HL-60/S4 (cell line): ENCODE measurements around the gene RXFP3.
"Not testable (repeated sequence)": the region's sequence is repeated elsewhere in the genome, so short reads cannot be mapped to it uniquely, and the experiment has no call there.

ENCODE experiments used
- in situ Hi-C: fragments of 300-500 bp; cut with MboI; formaldehyde crosslinking; loops from 2 replicates; pipeline ENCODE4 v1.14.3; 2022; ENCODE audit warnings: low sequenced_read_pairs

RXFP3 gene, protein sequence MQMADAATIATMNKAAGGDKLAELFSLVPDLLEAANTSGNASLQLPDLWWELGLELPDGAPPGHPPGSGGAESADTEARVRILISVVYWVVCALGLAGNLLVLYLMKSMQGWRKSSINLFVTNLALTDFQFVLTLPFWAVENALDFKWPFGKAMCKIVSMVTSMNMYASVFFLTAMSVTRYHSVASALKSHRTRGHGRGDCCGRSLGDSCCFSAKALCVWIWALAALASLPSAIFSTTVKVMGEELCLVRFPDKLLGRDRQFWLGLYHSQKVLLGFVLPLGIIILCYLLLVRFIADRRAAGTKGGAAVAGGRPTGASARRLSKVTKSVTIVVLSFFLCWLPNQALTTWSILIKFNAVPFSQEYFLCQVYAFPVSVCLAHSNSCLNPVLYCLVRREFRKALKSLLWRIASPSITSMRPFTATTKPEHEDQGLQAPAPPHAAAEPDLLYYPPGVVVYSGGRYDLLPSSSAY

DNA sequence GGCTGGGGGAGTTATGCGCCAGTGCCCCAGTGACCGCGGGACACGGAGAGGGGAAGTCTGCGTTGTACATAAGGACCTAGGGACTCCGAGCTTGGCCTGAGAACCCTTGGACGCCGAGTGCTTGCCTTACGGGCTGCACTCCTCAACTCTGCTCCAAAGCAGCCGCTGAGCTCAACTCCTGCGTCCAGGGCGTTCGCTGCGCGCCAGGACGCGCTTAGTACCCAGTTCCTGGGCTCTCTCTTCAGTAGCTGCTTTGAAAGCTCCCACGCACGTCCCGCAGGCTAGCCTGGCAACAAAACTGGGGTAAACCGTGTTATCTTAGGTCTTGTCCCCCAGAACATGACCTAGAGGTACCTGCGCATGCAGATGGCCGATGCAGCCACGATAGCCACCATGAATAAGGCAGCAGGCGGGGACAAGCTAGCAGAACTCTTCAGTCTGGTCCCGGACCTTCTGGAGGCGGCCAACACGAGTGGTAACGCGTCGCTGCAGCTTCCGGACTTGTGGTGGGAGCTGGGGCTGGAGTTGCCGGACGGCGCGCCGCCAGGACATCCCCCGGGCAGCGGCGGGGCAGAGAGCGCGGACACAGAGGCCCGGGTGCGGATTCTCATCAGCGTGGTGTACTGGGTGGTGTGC, at the start of gene RXFP3:
Gene RXFP3 (plus strand): TSS at position 6 of the 636 bp plus-strand sequence. CDS start 355 bp downstream, at position 361.
- in situ Hi-C loops: no loop called here

DNA sequence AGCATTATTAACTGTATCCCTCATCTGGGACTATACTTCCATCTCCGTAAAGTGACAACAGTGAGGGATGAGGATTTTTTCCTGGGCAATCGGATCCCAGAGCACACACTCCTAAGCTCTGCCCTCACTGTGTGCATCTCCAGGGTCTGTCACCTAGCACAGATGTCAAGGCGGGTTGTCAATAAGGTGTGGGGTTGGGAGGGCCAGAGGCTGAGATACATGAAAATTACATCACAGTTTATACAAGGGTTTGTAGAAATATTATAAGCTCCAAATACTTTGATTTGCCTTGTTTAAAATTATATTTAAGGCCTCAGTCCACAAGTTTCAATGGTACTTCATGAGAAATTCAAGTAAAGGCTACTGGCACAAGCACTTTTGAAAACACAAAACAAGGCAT, 48.9 kb upstream of the RXFP3 start:
- in situ Hi-C loops: no loop called here

DNA sequence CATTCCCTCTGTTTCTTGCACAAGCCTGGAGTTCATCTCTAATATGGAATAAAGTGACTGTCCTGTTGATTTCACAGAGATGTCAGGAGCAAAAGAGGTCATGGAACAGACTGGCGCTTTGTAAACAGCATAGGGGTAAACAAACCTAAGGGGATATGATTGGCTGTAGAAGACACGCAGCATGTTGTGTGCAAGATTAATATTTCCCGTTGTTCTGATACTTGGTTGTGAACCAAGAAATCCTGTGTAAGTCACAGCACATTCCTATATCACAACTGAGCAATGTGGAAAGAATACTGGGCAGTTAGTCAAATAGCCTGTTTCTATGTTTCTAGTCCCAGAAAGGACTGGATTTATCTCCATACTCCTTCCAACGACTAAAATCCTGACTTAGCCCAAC, 47.6 kb upstream of the RXFP3 start:
- in situ Hi-C loops: no loop called here

DNA sequence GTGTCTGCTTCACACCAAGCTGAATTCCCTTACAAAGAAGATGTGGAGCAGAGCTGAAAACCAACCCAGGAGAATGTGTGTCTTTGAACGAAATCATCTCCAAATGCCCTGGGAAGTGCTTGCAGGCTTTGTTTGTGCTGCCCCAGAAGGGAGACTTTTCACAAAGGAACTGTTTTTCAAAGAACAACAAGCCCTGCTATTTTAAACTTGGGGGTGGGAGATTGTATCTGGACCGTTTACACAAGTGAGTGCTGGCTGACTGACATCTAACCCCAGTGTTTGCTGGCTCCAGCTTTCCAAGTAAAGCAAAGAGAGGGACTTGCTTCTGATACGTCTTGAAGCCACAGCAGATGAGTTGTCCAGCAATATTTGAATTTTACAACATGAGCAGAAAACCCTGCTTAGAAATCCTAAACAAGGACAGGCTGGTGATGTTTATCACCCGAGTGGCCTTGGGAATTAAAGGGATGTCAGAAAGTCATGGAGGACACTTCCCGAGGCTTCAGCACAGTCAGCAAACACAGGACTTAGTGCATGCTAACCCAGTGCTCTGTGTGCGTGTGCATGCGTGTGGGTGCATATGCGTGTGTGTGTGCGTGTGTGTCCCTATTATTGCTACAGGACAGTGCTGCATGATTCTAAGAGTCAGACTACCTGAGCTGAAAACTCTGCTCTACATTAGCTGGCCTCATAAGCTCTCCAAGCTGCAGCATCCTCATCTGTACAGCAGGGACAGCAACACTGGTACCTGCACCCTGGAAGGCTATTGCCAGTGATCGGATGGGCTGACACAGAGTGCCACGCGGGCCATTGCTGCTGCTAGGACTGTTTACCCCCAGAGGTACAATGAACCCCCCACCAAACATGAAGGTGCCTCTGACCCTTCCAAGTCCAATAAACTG, 45.8 kb upstream of the RXFP3 start:
- in situ Hi-C loops: no loop called here

DNA sequence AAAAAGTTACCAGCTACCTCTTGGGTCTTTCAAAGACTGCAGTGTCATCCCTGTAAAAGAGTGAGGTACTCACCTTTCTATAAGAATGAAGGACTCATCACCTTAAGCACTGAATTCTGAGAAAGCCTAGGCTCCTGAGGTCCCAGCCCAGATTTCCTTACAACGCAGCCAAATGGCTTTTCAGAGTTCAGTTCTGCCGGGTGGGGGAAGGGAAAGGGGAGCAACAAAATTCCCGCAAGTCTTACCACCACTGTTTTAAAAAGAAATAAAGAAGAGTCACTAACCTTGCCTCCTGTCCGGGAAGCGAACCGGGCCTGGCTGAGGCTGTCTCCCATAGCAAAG, 44.8 kb upstream of the RXFP3 start:
- in situ Hi-C loops: no loop called here

DNA sequence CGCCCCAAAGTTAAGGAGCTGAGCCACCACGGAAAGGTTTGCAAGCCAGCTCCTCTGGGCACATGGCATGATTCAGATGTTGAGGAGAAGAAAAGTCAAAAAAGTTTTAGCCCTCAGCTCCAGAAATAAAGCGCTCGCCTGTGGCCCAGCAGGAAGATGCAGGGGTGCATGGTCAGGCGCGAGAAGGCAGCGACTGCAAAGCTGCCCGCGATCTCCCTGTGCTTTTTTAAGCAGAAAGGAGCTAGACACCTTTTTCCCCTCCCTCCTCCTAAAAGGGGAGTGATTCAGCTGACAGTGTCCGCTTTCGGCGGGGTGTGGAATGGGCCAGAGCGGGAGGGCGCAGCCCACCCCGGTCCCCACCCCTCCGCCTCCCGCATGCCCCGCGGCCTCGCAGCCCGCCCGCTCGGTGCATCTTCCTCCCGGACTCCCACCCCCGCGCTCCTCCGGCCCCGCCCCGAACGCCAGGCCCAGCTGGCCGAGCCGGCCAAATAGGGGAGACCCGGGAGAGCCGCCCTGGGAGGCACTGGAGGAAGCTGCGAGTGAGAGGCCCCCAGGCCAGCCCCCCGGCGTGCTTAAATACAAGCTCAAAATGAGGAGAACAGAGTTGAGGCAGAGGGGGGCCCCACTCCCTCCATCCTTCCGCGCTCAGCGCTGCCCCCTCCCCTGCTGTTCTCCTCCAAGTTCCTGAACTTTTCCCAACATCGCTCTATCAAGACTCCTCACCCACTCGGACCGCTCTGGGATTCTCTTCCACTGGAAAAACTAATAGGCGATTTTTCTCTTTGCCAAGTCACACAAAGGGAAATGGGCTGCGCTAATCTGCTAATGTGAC, 44.2 kb upstream of the RXFP3 start, which contains the start of gene ADAMTS12:
Gene ADAMTS12 (minus strand): TSS at position 203 of the 832 bp plus-strand sequence. CDS start 134 bp downstream, at position 69.
- in situ Hi-C loops: no loop called here

DNA sequence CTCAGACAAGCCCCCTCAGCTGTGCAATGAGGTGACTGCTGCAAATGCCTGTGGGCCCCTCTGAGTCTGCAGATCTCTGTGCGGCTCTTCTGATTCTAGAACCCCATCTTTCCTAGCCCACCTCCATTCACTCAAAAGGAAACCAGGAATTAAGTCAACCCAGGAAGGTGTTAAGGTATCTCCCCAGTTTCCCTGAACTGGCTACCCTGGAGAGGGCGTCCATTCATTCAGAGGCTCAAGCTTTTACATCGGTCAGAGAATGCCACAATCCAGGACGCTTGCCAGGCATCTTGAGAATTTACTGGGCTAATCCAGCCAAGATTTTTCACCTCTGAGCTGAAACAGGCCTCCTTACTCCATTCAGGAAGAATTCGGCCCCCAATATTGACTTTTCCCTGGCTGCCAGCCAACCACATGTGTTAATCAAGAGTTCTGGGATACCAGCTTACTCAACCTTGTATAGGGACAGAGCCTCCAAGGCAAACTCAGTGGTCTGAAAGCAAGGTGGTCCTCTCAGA, 43.5 kb upstream of the RXFP3 start:
- in situ Hi-C loops: no loop called here

DNA sequence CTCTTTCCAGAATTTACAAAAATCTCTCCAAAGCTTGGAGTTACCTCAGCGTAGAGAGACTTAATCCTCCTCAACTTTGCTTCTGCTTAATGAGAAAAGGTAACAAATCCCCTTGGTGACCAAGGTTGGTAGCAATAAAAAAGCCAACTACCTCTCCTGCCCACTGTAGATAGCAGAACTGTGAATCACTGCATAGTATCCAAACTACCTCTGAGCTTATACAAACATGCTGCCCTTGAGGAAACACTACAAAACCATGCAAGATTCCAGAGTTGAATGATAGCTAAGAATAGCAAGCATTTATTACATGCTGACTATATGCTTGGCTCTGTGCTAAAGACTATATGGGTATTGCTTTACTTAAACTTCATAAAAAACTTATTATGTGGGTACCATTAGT, 41.6 kb upstream of the RXFP3 start:
- in situ Hi-C loops: no loop called here

DNA sequence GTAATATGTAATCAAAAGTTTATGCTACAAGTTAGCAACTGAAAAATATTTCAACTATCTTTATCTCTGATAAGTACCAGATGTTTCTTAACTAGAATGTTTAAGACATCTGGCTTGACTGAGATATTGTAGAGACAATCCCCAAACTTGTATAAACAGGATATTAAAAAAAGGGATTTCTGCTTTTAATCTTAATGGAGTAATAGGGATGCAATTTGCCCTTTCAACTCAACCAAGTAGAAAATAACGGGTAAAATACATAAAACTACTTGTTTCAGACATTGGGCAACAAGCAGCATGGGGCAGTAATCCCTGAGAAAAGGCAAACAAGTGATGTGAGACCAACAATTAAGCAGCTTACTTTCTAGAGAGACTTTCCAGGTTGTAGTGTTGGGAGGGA, 35.0 kb upstream of the RXFP3 start:
- in situ Hi-C loops: no loop called here

DNA sequence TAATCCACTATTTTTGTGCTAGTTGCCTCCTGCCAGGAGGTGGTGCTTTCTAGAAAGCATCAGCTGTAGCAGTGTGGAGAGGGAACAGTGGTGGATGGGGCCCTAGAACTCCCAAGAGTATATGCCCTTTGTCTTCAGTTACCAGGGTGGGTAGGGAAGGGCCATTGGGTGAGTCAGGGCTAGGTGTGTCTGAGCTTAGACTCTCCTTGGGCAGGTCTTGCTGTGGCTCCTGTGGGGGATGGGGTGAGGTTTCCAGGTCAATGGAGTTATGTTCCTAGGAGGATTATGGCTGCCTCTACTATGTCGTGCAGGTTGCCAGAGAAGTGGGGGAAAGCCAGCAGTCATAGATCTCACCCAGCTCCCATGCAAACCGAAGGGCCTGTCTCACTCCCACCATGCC, 33.1 kb upstream of the RXFP3 start:
- in situ Hi-C loops: no loop called here

DNA sequence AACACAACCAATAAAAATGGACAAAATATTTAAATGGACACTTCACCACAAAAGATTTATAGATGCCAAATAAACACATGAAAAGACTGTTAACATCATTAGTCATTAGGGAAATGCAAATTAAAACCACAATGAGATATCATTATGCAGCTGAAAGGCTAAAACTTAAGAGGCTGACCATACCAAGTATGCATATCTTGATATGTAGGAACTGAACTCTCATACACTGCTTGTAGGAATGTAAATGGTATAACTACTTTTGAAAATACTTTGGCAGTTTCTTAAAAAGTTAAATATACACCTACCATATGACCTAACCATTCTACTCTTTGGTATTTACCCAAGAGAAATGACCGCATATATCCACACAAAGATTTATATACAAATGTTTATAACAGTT, 30.8 kb upstream of the RXFP3 start:
- in situ Hi-C loops: no loop called here

DNA sequence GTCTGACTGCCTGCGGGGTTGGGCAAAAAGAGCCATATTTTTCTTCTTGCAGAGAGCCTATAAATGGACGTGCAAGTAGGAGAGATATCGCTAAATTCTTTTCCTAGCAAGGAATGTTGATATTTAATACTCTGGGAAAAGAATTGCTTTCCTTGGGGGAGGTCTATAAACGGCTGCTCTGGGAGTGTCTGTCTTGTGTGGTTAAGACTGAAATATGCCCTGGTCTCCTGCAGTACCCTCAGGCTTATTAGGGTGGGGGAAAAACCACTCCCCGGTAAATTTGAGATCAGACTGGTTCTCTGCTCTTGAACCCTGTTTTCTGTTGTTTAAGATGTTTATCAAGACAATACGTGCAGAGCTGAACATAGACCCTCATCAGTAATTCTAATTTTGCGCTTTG, 29.9 kb upstream of the RXFP3 start:
- in situ Hi-C loops: not testable (repeated sequence)

DNA sequence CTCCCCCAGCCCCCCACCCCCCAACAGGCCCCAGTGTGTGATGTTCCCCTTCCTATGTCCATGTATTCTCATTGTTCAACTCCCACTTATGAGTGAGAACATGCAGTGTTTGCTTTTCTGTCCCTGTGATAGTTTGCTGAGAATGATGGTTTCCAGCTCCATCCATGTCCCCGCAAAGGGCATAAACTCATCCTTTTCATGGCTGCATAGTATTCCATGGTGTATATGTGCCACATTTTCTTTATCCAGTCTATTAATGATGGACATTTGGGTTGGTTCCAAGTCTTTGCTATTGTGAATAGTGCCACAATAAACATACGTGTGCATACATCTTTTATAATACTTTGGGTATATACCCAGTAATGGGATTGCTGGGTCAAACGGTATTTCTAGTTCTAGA, 21.3 kb upstream of the RXFP3 start:
- in situ Hi-C loops: not testable (repeated sequence)

DNA sequence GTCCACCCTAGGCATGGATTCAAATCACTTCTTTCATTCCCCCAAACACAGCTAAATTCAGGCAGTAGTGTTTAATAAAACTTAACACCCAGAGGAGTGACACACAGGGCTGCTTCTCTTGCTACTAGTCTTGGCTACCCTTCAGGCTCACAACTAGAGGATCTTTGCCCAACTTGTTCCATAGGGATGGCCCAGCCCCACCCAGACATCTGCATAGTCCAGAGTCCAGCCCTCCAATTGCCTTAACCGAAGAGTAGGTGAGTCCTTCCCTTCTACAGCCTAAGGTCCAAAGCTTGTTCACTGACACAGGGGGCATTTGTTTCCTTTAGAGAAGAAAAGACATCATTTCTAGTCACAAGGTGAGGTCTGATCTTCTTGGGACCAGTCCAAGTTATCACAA, 15.2 kb upstream of the RXFP3 start:
- in situ Hi-C loops: loop anchor here (10.0 kb wide), 1 partner anchor 486 kb away; no protein-coding TSS in a partner anchor

DNA sequence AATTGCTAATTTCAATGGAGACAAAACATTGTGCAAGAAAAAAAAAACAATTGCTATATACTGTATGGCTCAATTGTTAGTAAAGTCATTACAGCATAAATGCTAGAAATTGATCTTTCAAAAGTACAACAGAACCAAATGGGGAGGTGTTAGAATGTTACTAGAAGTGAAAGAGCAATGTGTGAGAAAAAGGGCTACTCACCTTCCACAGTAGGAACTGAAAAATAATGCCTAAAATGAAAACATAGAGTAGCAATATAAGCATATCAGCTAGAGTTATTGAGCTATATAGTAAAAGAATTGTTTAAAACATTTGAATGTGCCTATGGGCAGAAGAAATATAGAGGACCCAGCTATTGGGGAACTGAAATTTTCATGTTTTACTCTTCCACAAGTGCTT, 10.9 kb upstream of the RXFP3 start:
- in situ Hi-C loops: loop anchor here (10.0 kb wide), 1 partner anchor 490 kb away; no protein-coding TSS in a partner anchor

DNA sequence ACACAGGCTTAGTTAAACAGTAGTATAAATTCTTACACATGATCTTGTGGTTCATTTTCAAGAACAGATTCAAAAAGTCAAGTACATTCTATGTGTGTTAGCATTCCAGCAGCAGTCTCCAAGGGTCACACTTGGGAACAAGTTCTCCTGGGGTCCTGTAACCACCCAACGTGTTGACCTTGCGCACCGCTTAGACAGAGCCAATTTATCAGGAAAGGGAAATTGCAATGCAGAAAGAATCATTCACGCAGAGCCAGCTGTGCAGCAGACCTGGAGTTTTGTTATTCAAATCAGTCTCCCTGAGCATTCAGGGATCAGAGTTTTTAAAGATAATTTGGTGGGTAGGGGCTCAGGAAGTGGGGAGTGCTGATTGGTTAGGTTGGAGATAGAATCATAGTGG, 8.5 kb upstream of the RXFP3 start:
- in situ Hi-C loops: loop anchor here (10.0 kb wide), 1 partner anchor 493 kb away; no protein-coding TSS in a partner anchor

DNA sequence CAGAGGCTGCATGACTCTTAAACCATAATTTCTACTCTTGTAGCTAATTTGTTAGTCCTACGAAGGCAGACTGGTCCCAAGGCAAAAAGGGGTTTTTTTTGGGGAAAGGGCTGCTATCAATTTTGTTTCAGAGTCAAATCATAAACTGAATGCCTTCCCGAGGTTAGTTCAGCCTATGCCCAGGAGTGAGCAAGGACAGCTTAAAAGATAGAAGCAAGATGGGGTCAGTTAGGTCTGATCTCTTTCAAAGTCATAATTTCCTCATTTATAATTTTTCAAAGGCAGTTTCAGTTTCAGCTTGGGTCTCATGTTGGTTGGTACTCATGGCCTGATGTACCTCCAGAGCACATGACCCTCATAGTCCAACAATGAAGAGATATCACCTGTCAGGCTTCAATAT, 7.9 kb upstream of the RXFP3 start:
- in situ Hi-C loops: loop anchor here (10.0 kb wide), 1 partner anchor 493 kb away; no protein-coding TSS in a partner anchor

DNA sequence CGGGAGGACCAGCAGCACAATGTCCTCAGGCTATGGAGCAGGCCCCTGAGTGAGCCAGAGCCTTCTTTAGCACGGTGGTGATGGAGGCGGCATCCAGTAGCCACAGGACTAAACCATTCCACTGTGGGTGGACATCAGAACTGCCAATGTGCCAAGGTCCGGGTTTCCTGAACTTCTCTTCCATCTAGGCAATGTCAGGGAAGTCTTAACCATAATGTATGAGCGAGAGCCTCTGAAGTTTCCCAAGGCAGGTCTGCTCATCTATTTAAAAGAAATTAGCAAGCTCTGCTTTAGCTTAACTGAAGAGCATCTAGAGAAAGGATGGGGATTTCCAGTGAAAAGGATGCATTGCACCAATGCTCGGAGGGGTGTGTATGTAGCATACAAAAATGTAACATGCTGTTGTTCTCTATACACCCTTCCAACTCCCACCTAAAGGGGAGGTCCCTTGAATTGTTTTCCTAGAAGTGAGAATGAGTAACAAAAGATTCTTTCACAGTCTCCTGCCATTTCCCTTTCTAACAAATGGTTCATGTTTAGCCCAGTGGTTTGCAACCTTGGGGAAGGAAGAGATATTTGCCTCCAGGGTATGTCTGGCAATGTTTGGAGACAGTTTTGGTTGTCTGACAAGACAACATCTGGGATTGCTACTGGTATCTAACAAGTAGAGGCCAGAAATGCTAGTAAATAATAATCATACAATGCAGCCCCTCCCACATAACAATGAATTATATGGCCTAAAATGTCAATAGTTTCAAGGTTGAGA, 6.1 kb upstream of the RXFP3 start:
- in situ Hi-C loops: loop anchor here (10.0 kb wide), 1 partner anchor 495 kb away; no protein-coding TSS in a partner anchor

DNA sequence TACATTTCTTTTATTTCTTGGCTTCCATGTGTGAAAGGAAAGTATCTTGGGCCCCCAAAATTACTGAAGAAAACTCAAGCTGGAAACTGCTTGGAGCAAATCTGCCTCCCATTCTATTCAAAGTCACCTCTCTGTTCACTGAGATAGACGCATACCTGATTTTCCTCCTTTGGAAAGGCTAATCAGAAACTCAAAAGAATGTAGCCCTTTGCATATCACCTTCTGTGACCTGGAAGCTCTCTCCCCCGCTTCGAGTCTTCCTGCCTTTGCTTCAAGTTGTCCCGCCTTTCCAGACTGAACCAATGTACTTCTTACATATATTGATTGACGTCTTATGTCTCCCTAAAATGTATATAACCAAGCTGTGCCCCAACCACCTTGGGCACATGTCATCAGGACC, 5.0 kb upstream of the RXFP3 start:
- in situ Hi-C loops: no loop called here
